Vagina (tissue), 2 donors: ENCODE data around the gene DNMT1.

Experiments used
- POLR2A ChIP-seq, 2 donors: fragments of 450-650 bp; IDR thresholded peaks; one replicate each; pipeline ENCODE4 v1.6.1; 2017; ENCODE audit warnings: antibody characterized with exemption in 2 of 2, mild to moderate bottlenecking in 2 of 2, moderate library complexity in 2 of 2
- POLR2AphosphoS5 ChIP-seq, 2 donors: sonication (generic); formaldehyde crosslinking; IDR thresholded peaks; one replicate each; pipeline ENCODE4 v1.9.0; 2017; ENCODE audit warnings: antibody characterized with exemption in 2 of 2, mild to moderate bottlenecking in 2 of 2, low read depth in 1 of 2; ENCODE audit not compliant: insufficient read depth in 1 of 2
- TF ChIP-seq, protein P1 (sequence below), 3 experiments: fragments of 450-650 bp in 2 of 3; fragments of 200-600 bp in 1 of 3; sonication (generic) in 1 of 3; IDR thresholded peaks; one replicate each; pipeline ENCODE4 v1.5.1; 2017 to 2019; ENCODE audit warnings: antibody characterized with exemption in 3 of 3, mild to moderate bottlenecking in 2 of 3, moderate library complexity in 2 of 3

- TF ChIP-seq POLR2AphosphoS5 (IDR thresholded peaks at IDR 0.05; ENCODE audit: insufficient read depth in 1 of 2, low read depth in 1 of 2): no peak
- TF ChIP-seq, protein P1, sequence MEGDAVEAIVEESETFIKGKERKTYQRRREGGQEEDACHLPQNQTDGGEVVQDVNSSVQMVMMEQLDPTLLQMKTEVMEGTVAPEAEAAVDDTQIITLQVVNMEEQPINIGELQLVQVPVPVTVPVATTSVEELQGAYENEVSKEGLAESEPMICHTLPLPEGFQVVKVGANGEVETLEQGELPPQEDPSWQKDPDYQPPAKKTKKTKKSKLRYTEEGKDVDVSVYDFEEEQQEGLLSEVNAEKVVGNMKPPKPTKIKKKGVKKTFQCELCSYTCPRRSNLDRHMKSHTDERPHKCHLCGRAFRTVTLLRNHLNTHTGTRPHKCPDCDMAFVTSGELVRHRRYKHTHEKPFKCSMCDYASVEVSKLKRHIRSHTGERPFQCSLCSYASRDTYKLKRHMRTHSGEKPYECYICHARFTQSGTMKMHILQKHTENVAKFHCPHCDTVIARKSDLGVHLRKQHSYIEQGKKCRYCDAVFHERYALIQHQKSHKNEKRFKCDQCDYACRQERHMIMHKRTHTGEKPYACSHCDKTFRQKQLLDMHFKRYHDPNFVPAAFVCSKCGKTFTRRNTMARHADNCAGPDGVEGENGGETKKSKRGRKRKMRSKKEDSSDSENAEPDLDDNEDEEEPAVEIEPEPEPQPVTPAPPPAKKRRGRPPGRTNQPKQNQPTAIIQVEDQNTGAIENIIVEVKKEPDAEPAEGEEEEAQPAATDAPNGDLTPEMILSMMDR (IDR thresholded peaks at IDR 0.05): no peak
- TF ChIP-seq POLR2A (IDR thresholded peaks at IDR 0.05): no peak
These were observed 89.9 kb downstream of the DNMT1 start for GRCh38 chr19:10104665-10105508.
